Caco-2 (cell line): ENCODE results near the gene PCDHGA8. TPM values are rescaled to one million over a fixed set of nuclear protein-coding genes. Genes with fewer than 3 reads are reported as not detected.

Experiments used
- BruUV-seq: library from RNA; stranded (reverse); fragments of 400-500 nt; replicated peaks from 2 replicates; lab custom pipeline; 2021; lab: Mats Ljungman, UMichigan
- CTCF ChIA-PET: fragments of 300-600 bp; sonication (Branson Sonifier 250); formaldehyde crosslinking; loops from one replicate; lab custom pipeline; 2022; ENCODE audit warnings: antibody characterized with exemption; lab: Charles Lee
- POLR2A ChIA-PET: fragments of 300-600 bp; sonication (Branson Sonifier 250); formaldehyde crosslinking; loops from one replicate; lab custom pipeline; 2022; ENCODE audit warnings: antibody characterized with exemption; lab: Charles Lee
- DNase-seq, 2 experiments: peaks; one replicate each; pipeline versions ENCODE4 v3.0.0 to v3.0.0-alpha.2; 2020 to 2022
- H3K27me3 ChIP-seq: replicated peaks from 2 replicates; pipeline ENCODE4 v1.6.0; 2011; ENCODE audit warnings: low read length; ENCODE audit not compliant: control insufficient read depth, insufficient read depth
- H3K36me3 ChIP-seq: 2 replicates; pipeline ENCODE4 v1.5.1; 2011; ENCODE audit warnings: low read length; ENCODE audit not compliant: control insufficient read depth, insufficient read depth
- H3K4me1 ChIP-seq: fragments of 250-450 bp; sonication (Bioruptor Pico); 2 replicates; pipeline ENCODE4 v1.5.1; 2020; ENCODE audit warnings: mild to moderate bottlenecking
- H3K4me3 ChIP-seq: 2 replicates; pipeline ENCODE4 v1.5.1; 2011; ENCODE audit warnings: low read depth, mild to moderate bottlenecking, control low read depth, low read length
- H3K9me3 ChIP-seq: fragments of 250-450 bp; sonication (Bioruptor Pico); 2 replicates; pipeline ENCODE4 v1.5.1; 2020; ENCODE audit warnings: mild to moderate bottlenecking, moderate library complexity
- H3K27ac Mint-ChIP-seq: one replicate; pipeline ENCODE4 v1.8.0; 2022; ENCODE audit warnings: mixed read lengths; ENCODE audit not compliant: unreplicated experiment
- H3K27me3 Mint-ChIP-seq: one replicate; pipeline ENCODE4 v1.8.0; 2022; ENCODE audit warnings: mixed read lengths; ENCODE audit not compliant: insufficient read depth, unreplicated experiment
- H3K36me3 Mint-ChIP-seq: one replicate; pipeline ENCODE4 v1.8.0; 2022; ENCODE audit warnings: mild to moderate bottlenecking, mixed read lengths; ENCODE audit not compliant: insufficient read depth, unreplicated experiment
- H3K4me1 Mint-ChIP-seq: one replicate; pipeline ENCODE4 v1.8.0; 2022; ENCODE audit warnings: low read depth, mixed read lengths; ENCODE audit not compliant: unreplicated experiment
- H3K4me3 Mint-ChIP-seq: one replicate; pipeline ENCODE4 v1.8.0; 2022; ENCODE audit warnings: mild to moderate bottlenecking, moderate library complexity, mixed read lengths; ENCODE audit not compliant: unreplicated experiment
- H3K9me3 Mint-ChIP-seq: one replicate; pipeline ENCODE4 v1.8.0; 2022; ENCODE audit warnings: mixed read lengths; ENCODE audit not compliant: unreplicated experiment
- intact Hi-C: fragments of 100-400 bp; cut with micrococcal nuclease; formaldehyde crosslinking; loops from one replicate; pipeline ENCODE4 v1.10.0; 2022; ENCODE audit not compliant: unreplicated experiment
- total RNA-seq: library from RNA; stranded (reverse); gene quantifications from 2 replicates; pipeline ENCODE4 v1.2.3, GENCODE V29; 2022
- TF ChIP-seq, protein P1 (sequence below), 2 experiments: fragments of 200-600 bp in 1 of 2; IDR thresholded peaks; 1 replicate in 1 of 2; 2 replicates in 1 of 2; pipeline versions ENCODE4 v1.5.1 to v1.8.0; 2011 to 2022; ENCODE audit warnings: antibody characterized with exemption in 1 of 2, control low read depth in 1 of 2, inconsistent platforms in 1 of 2, low read depth in 1 of 2, low read length in 1 of 2, mild to moderate bottlenecking in 1 of 2, moderate library complexity in 1 of 2; ENCODE audit not compliant: insufficient read depth in 1 of 2, severe bottlenecking in 1 of 2, unreplicated experiment in 1 of 2

Gene PCDHGA8
- total RNA-seq, 1 experiment from 2014 or later = 0.18 TPM

DNA sequence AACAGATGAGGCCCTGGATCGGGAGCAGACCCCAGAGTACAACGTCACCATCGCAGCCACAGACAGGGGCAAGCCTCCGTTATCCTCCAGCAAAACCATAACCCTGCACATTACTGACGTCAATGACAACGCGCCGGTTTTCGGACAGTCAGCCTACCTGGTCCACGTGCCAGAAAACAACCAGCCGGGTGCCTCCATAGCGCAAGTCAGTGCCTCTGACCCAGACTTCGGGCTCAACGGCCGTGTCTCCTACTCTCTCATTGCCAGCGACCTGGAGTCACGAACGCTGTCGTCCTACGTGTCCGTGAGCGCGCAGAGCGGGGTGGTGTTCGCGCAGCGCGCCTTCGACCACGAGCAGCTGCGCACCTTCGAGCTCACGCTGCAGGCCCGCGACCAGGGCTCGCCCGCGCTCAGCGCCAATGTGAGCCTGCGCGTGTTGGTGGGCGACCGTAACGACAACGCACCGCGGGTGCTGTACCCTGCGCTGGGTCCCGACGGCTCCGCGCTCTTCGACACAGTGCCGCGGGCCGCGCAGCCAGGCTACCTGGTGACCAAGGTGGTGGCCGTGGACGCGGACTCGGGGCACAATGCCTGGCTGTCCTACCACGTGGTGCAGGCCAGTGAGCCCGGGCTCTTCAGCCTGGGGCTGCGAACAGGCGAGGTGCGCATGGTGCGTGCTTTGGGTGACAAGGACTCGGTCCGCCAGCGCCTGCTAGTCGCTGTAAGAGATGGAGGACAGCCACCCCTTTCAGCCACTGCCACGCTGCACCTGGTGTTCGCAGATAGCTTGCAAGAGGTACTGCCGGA is 26.8 kb downstream of the PCDHGA8 start:
- BruUV-seq = no TSS peak
- no peaks in the 10 kb centered on the region for H3K27me3 Mint-ChIP-seq
- no peaks in the 10 kb centered on the region for H3K4me1 ChIP-seq
- CTCF ChIA-PET = interaction anchor here (0.5 kb wide), 1 partner anchor 8 kb away, joined by 5 read pairs; no protein-coding TSS in a partner anchor
- no peaks in the 10 kb centered on the region for H3K27me3 ChIP-seq
- POLR2A ChIA-PET = no interaction called here
- no peak overlapping the region for H3K27ac Mint-ChIP-seq
- intact Hi-C loops = no loop called here
- H3K9me3 ChIP-seq = peaks cover 16% of the 10 kb centered on the region
- peaks cover 20% of the 10 kb centered on the region for H3K9me3 Mint-ChIP-seq
- no peak for DNase-seq
- TF ChIP-seq, protein P1, sequence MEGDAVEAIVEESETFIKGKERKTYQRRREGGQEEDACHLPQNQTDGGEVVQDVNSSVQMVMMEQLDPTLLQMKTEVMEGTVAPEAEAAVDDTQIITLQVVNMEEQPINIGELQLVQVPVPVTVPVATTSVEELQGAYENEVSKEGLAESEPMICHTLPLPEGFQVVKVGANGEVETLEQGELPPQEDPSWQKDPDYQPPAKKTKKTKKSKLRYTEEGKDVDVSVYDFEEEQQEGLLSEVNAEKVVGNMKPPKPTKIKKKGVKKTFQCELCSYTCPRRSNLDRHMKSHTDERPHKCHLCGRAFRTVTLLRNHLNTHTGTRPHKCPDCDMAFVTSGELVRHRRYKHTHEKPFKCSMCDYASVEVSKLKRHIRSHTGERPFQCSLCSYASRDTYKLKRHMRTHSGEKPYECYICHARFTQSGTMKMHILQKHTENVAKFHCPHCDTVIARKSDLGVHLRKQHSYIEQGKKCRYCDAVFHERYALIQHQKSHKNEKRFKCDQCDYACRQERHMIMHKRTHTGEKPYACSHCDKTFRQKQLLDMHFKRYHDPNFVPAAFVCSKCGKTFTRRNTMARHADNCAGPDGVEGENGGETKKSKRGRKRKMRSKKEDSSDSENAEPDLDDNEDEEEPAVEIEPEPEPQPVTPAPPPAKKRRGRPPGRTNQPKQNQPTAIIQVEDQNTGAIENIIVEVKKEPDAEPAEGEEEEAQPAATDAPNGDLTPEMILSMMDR (IDR thresholded peaks at IDR 0.05; ENCODE audit: insufficient read depth in 1 of 2, low read depth in 1 of 2, low read length in 1 of 2, severe bottlenecking in 1 of 2, unreplicated experiment in 1 of 2) = no peak
- H3K4me1 Mint-ChIP-seq = no peaks in the 10 kb centered on the region
- H3K36me3 Mint-ChIP-seq = peaks cover 27% of the 10 kb centered on the region
- no peaks in the 10 kb centered on the region for H3K36me3 ChIP-seq
- H3K4me3 Mint-ChIP-seq = no peak overlapping the region
- no peak overlapping the region for H3K4me3 ChIP-seq

DNA sequence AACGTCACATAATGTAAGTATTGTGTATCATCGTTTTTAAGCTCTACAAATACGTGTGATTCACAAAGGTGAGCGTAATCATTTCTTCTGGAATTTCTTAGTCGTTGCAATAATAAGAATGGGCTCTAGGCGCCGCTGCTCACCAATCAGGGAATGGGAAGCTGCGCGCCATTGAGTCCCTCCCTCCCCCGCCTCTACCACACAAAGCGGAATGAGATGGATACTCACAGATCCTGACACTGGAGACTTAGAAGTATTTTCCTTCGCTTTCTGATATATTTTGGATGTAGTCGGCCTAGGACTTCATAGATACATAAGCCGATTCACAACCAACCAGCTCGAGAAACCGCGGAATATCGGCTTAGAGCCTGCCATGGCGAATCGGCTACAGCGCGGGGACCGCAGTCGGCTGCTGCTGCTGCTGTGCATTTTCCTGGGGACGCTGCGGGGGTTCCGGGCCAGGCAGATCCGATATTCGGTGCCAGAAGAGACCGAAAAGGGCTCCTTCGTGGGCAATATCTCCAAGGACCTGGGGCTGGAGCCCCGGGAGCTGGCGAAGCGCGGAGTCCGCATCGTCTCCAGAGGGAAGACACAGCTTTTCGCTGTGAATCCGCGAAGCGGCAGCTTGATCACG is 28.5 kb downstream of the PCDHGA8 start, which contains the start of gene PCDHGA11:
Gene PCDHGA11, plus strand, starts transcription at position 197 of the 634 bp plus-strand sequence. Its CDS starts 177 bp downstream, at position 374.
- Mint-ChIP-seq H3K4me3 (no peak within 1 kb of the TSS), H3K36me3 (peaks cover 27% of the 10 kb centered on the region), H3K27ac (no peak within 1 kb of the TSS), H3K9me3 (peaks cover 14% of the 10 kb centered on the region), H3K4me1 (no peaks in the 10 kb centered on the region), H3K27me3 (no peaks in the 10 kb centered on the region)
- H3K4me3 ChIP-seq = no peak within 1 kb of the TSS
- no peak for DNase-seq
- intact Hi-C loops = no loop called here
- H3K36me3 ChIP-seq = no peaks in the 10 kb centered on the region
- no peaks in the 10 kb centered on the region for H3K27me3 ChIP-seq
- H3K9me3 ChIP-seq = peaks cover 16% of the 10 kb centered on the region; the same call in 1 of the 2 replicates
- CTCF ChIA-PET = no interaction called here
- no TSS peak for BruUV-seq
- TF ChIP-seq, protein P1 (IDR thresholded peaks at IDR 0.05; ENCODE audit: insufficient read depth in 1 of 2, low read depth in 1 of 2, low read length in 1 of 2, severe bottlenecking in 1 of 2, unreplicated experiment in 1 of 2) = no peak
- POLR2A ChIA-PET = interaction anchor here (0.6 kb wide), 1 partner anchor 101 kb away, joined by 4 read pairs; no protein-coding TSS in a partner anchor
- no peaks in the 10 kb centered on the region for H3K4me1 ChIP-seq

DNA sequence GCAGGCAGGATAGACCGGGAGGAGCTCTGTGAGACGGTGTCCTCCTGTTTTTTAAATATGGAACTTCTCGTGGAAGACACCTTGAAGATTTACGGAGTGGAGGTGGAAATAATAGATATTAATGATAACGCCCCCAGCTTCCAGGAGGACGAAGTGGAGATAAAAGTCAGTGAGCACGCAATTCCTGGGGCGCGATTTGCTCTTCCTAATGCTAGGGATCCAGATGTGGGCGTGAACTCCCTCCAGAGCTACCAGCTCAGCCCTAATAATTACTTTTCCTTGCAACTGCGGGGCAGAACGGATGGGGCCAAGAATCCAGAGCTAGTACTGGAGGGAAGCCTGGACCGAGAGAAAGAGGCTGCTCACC is 29.0 kb downstream of the PCDHGA8 start:
- ChIA-PET POLR2A (interaction anchor here (0.6 kb wide), 1 partner anchor 101 kb away, joined by 4 read pairs; no protein-coding TSS in a partner anchor), CTCF (no interaction called here)
- H3K36me3 Mint-ChIP-seq = peaks cover 27% of the 10 kb centered on the region
- Histone ChIP-seq H3K4me3 (no peak overlapping the region), H3K9me3 (peaks cover 14% of the 10 kb centered on the region; the same call in 1 of the 2 replicates), H3K4me1 (no peaks in the 10 kb centered on the region), H3K36me3 (no peaks in the 10 kb centered on the region), H3K27me3 (no peaks in the 10 kb centered on the region)
- DNase-seq = no peak
- TF ChIP-seq, protein P1 (IDR thresholded peaks at IDR 0.05; ENCODE audit: insufficient read depth in 1 of 2, low read depth in 1 of 2, low read length in 1 of 2, severe bottlenecking in 1 of 2, unreplicated experiment in 1 of 2) = no peak
- no peaks in the 10 kb centered on the region for H3K27me3 Mint-ChIP-seq
- peaks cover 14% of the 10 kb centered on the region for H3K9me3 Mint-ChIP-seq
- BruUV-seq = no TSS peak
- H3K27ac Mint-ChIP-seq = no peak overlapping the region
- H3K4me3 Mint-ChIP-seq = no peak overlapping the region
- H3K4me1 Mint-ChIP-seq = no peaks in the 10 kb centered on the region
- intact Hi-C loops = no loop called here
